Retina (tissue), 1 donor: ENCODE results near the gene CDR2L.

Source experiments
- DNase-seq: peaks from one replicate; pipeline ENCODE4 v3.0.0-alpha.2; 2016

CDR2L gene

GRCh38 chr17:74987418-74987908 lies at the start of gene CDR2L:
TSS of gene CDR2L (plus strand) at chr17:74987632. CDS start at chr17:74988044, 412 bp downstream.
- DNase-seq: peak; percentile 96

GRCh38 chr17:74938194-74938950 lies 49.1 kb upstream of the CDR2L start:
- no peak for DNase-seq

- DNase-seq: no peak
Measured at GRCh38 chr17:74939534-74939933, 47.9 kb upstream of the CDR2L start.

- DNase-seq: no peak
Measured at GRCh38 chr17:74941128-74941725, 46.2 kb upstream of the CDR2L start.

GRCh38 chr17:74943808-74944522 lies 43.5 kb upstream of the CDR2L start:
- DNase-seq: no peak

GRCh38 chr17:74945543-74945942 lies 41.9 kb upstream of the CDR2L start:
- DNase-seq: no peak

GRCh38 chr17:74946641-74947040 lies 40.8 kb upstream of the CDR2L start:
- DNase-seq: no peak

GRCh38 chr17:74947041-74947754 lies 40.2 kb upstream of the CDR2L start:
- no peak for DNase-seq

GRCh38 chr17:74949455-74950115 lies 37.8 kb upstream of the CDR2L start:
- no peak for DNase-seq

- no peak for DNase-seq
Measured at GRCh38 chr17:74950207-74950606, 37.2 kb upstream of the CDR2L start.

GRCh38 chr17:74951065-74951464 lies 36.4 kb upstream of the CDR2L start:
- DNase-seq: no peak

GRCh38 chr17:74951680-74952421 lies 35.6 kb upstream of the CDR2L start:
- no peak for DNase-seq

GRCh38 chr17:74952431-74953133 lies 34.9 kb upstream of the CDR2L start:
- no peak for DNase-seq

GRCh38 chr17:74953134-74953687 lies 34.2 kb upstream of the CDR2L start:
- DNase-seq: no peak

GRCh38 chr17:74954115-74954514 lies 33.3 kb upstream of the CDR2L start:
- no peak for DNase-seq

- no peak for DNase-seq
Measured at GRCh38 chr17:74954665-74955421, 32.6 kb upstream of the CDR2L start.

GRCh38 chr17:74956093-74956492 lies 31.3 kb upstream of the CDR2L start:
- no peak for DNase-seq

GRCh38 chr17:74957935-74958740 lies 29.3 kb upstream of the CDR2L start:
- peak; percentile 89 for DNase-seq
